HFFc6 (cell line): ENCODE measurements around the gene TFR2. TPM values are rescaled to one million over a fixed set of nuclear protein-coding genes. Genes with fewer than 3 reads are reported as not detected.

Experiments used
- DNase-seq: peaks from one replicate; pipeline ENCODE4 v3.0.0-alpha.2; 2018
- H3K27ac Mint-ChIP-seq: 2 replicates; pipeline ENCODE4 v1.8.0; 2020; ENCODE audit warnings: mild to moderate bottlenecking, mixed read lengths
- H3K27me3 Mint-ChIP-seq: 2 replicates; pipeline ENCODE4 v1.8.0; 2021; ENCODE audit warnings: mild to moderate bottlenecking, moderate library complexity, mixed read lengths; ENCODE audit not compliant: insufficient read depth
- H3K36me3 Mint-ChIP-seq: 2 replicates; pipeline ENCODE4 v1.8.0; 2021; ENCODE audit warnings: low read depth, mixed read lengths
- H3K4me1 Mint-ChIP-seq: 2 replicates; pipeline ENCODE4 v1.8.0; 2020; ENCODE audit warnings: low read depth, mixed read lengths
- H3K4me3 Mint-ChIP-seq: 2 replicates; pipeline ENCODE4 v1.8.0; 2020; ENCODE audit warnings: mild to moderate bottlenecking, moderate library complexity, mixed read lengths
- H3K9me3 Mint-ChIP-seq: 2 replicates; pipeline ENCODE4 v1.8.0; 2020; ENCODE audit warnings: mild to moderate bottlenecking, mixed read lengths
- CTCF ChIP-seq: fragments of 200-600 bp; sonication (generic); IDR thresholded peaks from 2 replicates; pipeline ENCODE4 v1.5.0; 2021; ENCODE audit warnings: antibody characterized with exemption, mild to moderate bottlenecking
- total RNA-seq, 6 experiments: library from RNA; stranded (reverse); fragmentation: NEBNext Ultra II Directional; extraction: Animal tissue kit (Norgen Biotek cat#: 25700); gene quantifications; 2 replicates in 1 of 6; 3 replicates in 5 of 6; pipeline ENCODE4 v1.2.3, GENCODE V29; 2021

The TFR2 gene
- total RNA-seq, 6 experiments from 2014 or later, result 0.16 to 1.1 (median 0.27) TPM; not detected in 2

- H3K9me3 Mint-ChIP-seq, result no peaks in the 10 kb centered on the region
These were observed 37.7 kb downstream of the TFR2 start for GRCh38 chr7:100603726-100604027.

GRCh38 chr7:100602889-100603725, 38.2 kb downstream of the TFR2 start:
- peak; percentile 78 for DNase-seq
- peak overlapping the region; percentile 90 for H3K4me3 Mint-ChIP-seq
- H3K27me3 Mint-ChIP-seq, result no peaks in the 10 kb centered on the region; the same call in none of the 2 replicates
- H3K27ac Mint-ChIP-seq, result peak overlapping the region; percentile 84
- no peaks in the 10 kb centered on the region for H3K9me3 Mint-ChIP-seq
- peaks cover 16% of the 10 kb centered on the region for H3K4me1 Mint-ChIP-seq
- peaks cover 9% of the 10 kb centered on the region for H3K36me3 Mint-ChIP-seq
- no peak for TF ChIP-seq CTCF

More at GRCh38 chr7:100603726-100604027, 37.7 kb downstream of the TFR2 start:
- H3K27me3 Mint-ChIP-seq, result no peaks in the 10 kb centered on the region; the same call in none of the 2 replicates
- H3K4me1 Mint-ChIP-seq, result peaks cover 16% of the 10 kb centered on the region
- no peak for TF ChIP-seq CTCF
- H3K4me3 Mint-ChIP-seq, result peak overlapping the region; percentile 90
- H3K36me3 Mint-ChIP-seq, result peaks cover 9% of the 10 kb centered on the region
- peak; percentile 31 for DNase-seq
- H3K27ac Mint-ChIP-seq, result peak overlapping the region; percentile 84

GRCh38 chr7:100600730-100601038, 40.7 kb downstream of the TFR2 start:
- TF ChIP-seq CTCF, result no peak
- Mint-ChIP-seq H3K27me3 (no peaks in the 10 kb centered on the region; the same call in none of the 2 replicates), H3K9me3 (no peaks in the 10 kb centered on the region), H3K4me1 (peaks cover 8% of the 10 kb centered on the region), H3K36me3 (no peaks in the 10 kb centered on the region), H3K27ac (no peak overlapping the region), H3K4me3 (no peak overlapping the region)
- DNase-seq, result no peak

- Mint-ChIP-seq H3K27me3 (no peaks in the 10 kb centered on the region; the same call in none of the 2 replicates), H3K27ac (no peak overlapping the region), H3K9me3 (no peaks in the 10 kb centered on the region), H3K36me3 (no peaks in the 10 kb centered on the region), H3K4me1 (peaks cover 8% of the 10 kb centered on the region), H3K4me3 (no peak overlapping the region)
- DNase-seq, result no peak
- no peak for TF ChIP-seq CTCF
These were observed 41.2 kb downstream of the TFR2 start for GRCh38 chr7:100599911-100600729.

GRCh38 chr7:100598425-100598824, 42.9 kb downstream of the TFR2 start:
- Mint-ChIP-seq H3K27me3 (peaks cover 1% of the 10 kb centered on the region), H3K4me1 (peaks cover 2% of the 10 kb centered on the region; the same call in 1 of the 2 replicates), H3K4me3 (no peak overlapping the region), H3K9me3 (no peaks in the 10 kb centered on the region), H3K27ac (no peak overlapping the region), H3K36me3 (no peaks in the 10 kb centered on the region)
- no peak for DNase-seq
- TF ChIP-seq CTCF, result no peak
